ENCODE data around the gene DYNC1I2. TPM values are rescaled to one million over a fixed set of nuclear protein-coding genes. Genes with fewer than 3 reads are reported as not detected.

DYNC1I2 gene
- total RNA-seq, 1 donor from 2014 or later, result 118 TPM

- Mint-ChIP-seq H3K9me3 (ENCODE audit: unreplicated experiment) (no peaks in the 10 kb centered on the region), H3K36me3 (ENCODE audit: unreplicated experiment) (peaks cover 23% of the 10 kb centered on the region), H3K27me3 (ENCODE audit: unreplicated experiment) (no peaks in the 10 kb centered on the region), H3K4me3 (ENCODE audit: unreplicated experiment) (no peak overlapping the region), H3K4me1 (ENCODE audit: unreplicated experiment) (peaks cover 48% of the 10 kb centered on the region), H3K27ac (ENCODE audit: unreplicated experiment) (no peak overlapping the region)
- DNase-seq (ENCODE audit: extremely low spot score, unreplicated experiment), result no peak
- no peak for TF ChIP-seq CTCF (IDR thresholded peaks at IDR 0.05)
These were observed 21.9 kb downstream of the DYNC1I2 start for GRCh38 chr2:171709011-171709685.

- TF ChIP-seq CTCF (IDR thresholded peaks at IDR 0.05), result no peak
- H3K4me3 Mint-ChIP-seq (ENCODE audit: unreplicated experiment), result no peak overlapping the region
- peak overlapping the region; percentile 34 for H3K27ac Mint-ChIP-seq (ENCODE audit: unreplicated experiment)
These were observed 24.1 kb downstream of the DYNC1I2 start for GRCh38 chr2:171711351-171711750.

GRCh38 chr2:171712051-171712450 is 24.8 kb downstream of the DYNC1I2 start:
- Mint-ChIP-seq H3K27me3 (ENCODE audit: unreplicated experiment) (no peaks in the 10 kb centered on the region), H3K4me1 (ENCODE audit: unreplicated experiment) (peaks cover 47% of the 10 kb centered on the region), H3K27ac (ENCODE audit: unreplicated experiment) (peak overlapping the region; percentile 80), H3K9me3 (ENCODE audit: unreplicated experiment) (no peaks in the 10 kb centered on the region), H3K4me3 (ENCODE audit: unreplicated experiment) (no peak overlapping the region), H3K36me3 (ENCODE audit: unreplicated experiment) (peaks cover 28% of the 10 kb centered on the region)
- no peak for DNase-seq (ENCODE audit: extremely low spot score, unreplicated experiment)
- no peak for TF ChIP-seq CTCF (IDR thresholded peaks at IDR 0.05)

More at GRCh38 chr2:171711351-171711750, 24.1 kb downstream of the DYNC1I2 start:
- Mint-ChIP-seq H3K36me3 (ENCODE audit: unreplicated experiment) (peaks cover 29% of the 10 kb centered on the region), H3K4me1 (ENCODE audit: unreplicated experiment) (peaks cover 49% of the 10 kb centered on the region), H3K27me3 (ENCODE audit: unreplicated experiment) (no peaks in the 10 kb centered on the region), H3K9me3 (ENCODE audit: unreplicated experiment) (no peaks in the 10 kb centered on the region)
- DNase-seq (ENCODE audit: extremely low spot score, unreplicated experiment), result no peak

GRCh38 chr2:171718720-171719119 is 31.5 kb downstream of the DYNC1I2 start:
- Mint-ChIP-seq H3K27ac (ENCODE audit: unreplicated experiment) (no peak overlapping the region), H3K36me3 (ENCODE audit: unreplicated experiment) (peaks cover 36% of the 10 kb centered on the region), H3K9me3 (ENCODE audit: unreplicated experiment) (no peaks in the 10 kb centered on the region), H3K4me1 (ENCODE audit: unreplicated experiment) (peaks cover 11% of the 10 kb centered on the region), H3K4me3 (ENCODE audit: unreplicated experiment) (no peak overlapping the region), H3K27me3 (ENCODE audit: unreplicated experiment) (no peaks in the 10 kb centered on the region)
- TF ChIP-seq CTCF (IDR thresholded peaks at IDR 0.05), result no peak
- no peak for DNase-seq (ENCODE audit: extremely low spot score, unreplicated experiment)

GRCh38 chr2:171719660-171720059 is 32.4 kb downstream of the DYNC1I2 start:
- Mint-ChIP-seq H3K27me3 (ENCODE audit: unreplicated experiment) (no peaks in the 10 kb centered on the region), H3K36me3 (ENCODE audit: unreplicated experiment) (peaks cover 35% of the 10 kb centered on the region)

More at GRCh38 chr2:171719660-171720059, 32.4 kb downstream of the DYNC1I2 start:
- H3K9me3 Mint-ChIP-seq (ENCODE audit: unreplicated experiment), result no peaks in the 10 kb centered on the region
- H3K4me3 Mint-ChIP-seq (ENCODE audit: unreplicated experiment), result no peak overlapping the region
- no peak for TF ChIP-seq CTCF (IDR thresholded peaks at IDR 0.05)
- no peak overlapping the region for H3K27ac Mint-ChIP-seq (ENCODE audit: unreplicated experiment)
- peaks cover 11% of the 10 kb centered on the region for H3K4me1 Mint-ChIP-seq (ENCODE audit: unreplicated experiment)
- DNase-seq (ENCODE audit: extremely low spot score, unreplicated experiment), result no peak
